ENCODE measurements around the gene ARFGAP2.

DNA sequence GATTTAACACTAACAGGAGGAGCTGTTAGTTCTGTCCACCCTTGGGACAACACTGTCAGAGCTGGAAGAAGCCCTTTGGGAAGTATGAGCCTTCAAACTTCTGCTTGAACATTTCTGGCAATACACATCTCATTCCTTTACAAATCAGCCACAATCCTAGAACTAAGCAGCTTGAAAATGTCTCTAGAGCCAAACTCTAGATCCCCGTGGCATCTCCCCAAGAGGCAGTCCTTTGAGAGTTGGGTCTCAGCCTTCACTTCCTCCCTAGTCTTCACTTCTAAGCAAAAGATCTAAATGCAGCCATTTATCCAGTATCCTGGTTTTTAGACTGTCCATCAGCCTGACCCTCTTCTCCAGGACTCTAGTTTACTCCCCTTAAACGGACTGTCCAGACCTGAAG lies 26.9 kb downstream of the ARFGAP2 start:
- TF ChIP-seq POLR2AphosphoS5 (IDR thresholded peaks at IDR 0.05; ENCODE audit: low read depth), result no peak
- TF ChIP-seq, protein P1, sequence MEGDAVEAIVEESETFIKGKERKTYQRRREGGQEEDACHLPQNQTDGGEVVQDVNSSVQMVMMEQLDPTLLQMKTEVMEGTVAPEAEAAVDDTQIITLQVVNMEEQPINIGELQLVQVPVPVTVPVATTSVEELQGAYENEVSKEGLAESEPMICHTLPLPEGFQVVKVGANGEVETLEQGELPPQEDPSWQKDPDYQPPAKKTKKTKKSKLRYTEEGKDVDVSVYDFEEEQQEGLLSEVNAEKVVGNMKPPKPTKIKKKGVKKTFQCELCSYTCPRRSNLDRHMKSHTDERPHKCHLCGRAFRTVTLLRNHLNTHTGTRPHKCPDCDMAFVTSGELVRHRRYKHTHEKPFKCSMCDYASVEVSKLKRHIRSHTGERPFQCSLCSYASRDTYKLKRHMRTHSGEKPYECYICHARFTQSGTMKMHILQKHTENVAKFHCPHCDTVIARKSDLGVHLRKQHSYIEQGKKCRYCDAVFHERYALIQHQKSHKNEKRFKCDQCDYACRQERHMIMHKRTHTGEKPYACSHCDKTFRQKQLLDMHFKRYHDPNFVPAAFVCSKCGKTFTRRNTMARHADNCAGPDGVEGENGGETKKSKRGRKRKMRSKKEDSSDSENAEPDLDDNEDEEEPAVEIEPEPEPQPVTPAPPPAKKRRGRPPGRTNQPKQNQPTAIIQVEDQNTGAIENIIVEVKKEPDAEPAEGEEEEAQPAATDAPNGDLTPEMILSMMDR (IDR thresholded peaks at IDR 0.05; ENCODE audit: insufficient read depth, low read length), result no peak
- TF ChIP-seq, protein P2, sequence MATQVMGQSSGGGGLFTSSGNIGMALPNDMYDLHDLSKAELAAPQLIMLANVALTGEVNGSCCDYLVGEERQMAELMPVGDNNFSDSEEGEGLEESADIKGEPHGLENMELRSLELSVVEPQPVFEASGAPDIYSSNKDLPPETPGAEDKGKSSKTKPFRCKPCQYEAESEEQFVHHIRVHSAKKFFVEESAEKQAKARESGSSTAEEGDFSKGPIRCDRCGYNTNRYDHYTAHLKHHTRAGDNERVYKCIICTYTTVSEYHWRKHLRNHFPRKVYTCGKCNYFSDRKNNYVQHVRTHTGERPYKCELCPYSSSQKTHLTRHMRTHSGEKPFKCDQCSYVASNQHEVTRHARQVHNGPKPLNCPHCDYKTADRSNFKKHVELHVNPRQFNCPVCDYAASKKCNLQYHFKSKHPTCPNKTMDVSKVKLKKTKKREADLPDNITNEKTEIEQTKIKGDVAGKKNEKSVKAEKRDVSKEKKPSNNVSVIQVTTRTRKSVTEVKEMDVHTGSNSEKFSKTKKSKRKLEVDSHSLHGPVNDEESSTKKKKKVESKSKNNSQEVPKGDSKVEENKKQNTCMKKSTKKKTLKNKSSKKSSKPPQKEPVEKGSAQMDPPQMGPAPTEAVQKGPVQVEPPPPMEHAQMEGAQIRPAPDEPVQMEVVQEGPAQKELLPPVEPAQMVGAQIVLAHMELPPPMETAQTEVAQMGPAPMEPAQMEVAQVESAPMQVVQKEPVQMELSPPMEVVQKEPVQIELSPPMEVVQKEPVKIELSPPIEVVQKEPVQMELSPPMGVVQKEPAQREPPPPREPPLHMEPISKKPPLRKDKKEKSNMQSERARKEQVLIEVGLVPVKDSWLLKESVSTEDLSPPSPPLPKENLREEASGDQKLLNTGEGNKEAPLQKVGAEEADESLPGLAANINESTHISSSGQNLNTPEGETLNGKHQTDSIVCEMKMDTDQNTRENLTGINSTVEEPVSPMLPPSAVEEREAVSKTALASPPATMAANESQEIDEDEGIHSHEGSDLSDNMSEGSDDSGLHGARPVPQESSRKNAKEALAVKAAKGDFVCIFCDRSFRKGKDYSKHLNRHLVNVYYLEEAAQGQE (IDR thresholded peaks at IDR 0.05; ENCODE audit: insufficient replicate concordance, low read depth), result no peak
- TF ChIP-seq GABPA (IDR thresholded peaks at IDR 0.05; ENCODE audit: low read depth), result no peak

Measured in HL-60 (cell line).